Tibial artery (tissue), 4 donors: ENCODE measurements around the gene GFAP.

Source experiments
- DNase-seq, 2 donors: peaks; one replicate each; pipeline ENCODE4 v3.0.0-alpha.2; 2019
- H3K27ac ChIP-seq, 2 donors: fragments of 200-600 bp; sonication (generic) in 1 of 2; 1 replicate in 1 of 2; 2 replicates in 1 of 2; pipeline ENCODE4 v1.5.1; 2018 to 2019; ENCODE audit warnings: mild to moderate bottlenecking in 1 of 2
- H3K27me3 ChIP-seq, 2 donors: fragments of 200-600 bp; sonication (generic) in 1 of 2; one replicate each; pipeline versions ENCODE4 v1.5.1 to v1.6.0; 2016 to 2019
- H3K36me3 ChIP-seq, 3 donors: fragments of 200-600 bp; sonication (generic) in 2 of 3; one replicate each; pipeline ENCODE4 v1.5.1; 2016 to 2019; ENCODE audit warnings: mild to moderate bottlenecking in 2 of 3
- H3K4me1 ChIP-seq, 4 donors: fragments of 200-600 bp; sonication (generic) in 2 of 4; 1 replicate in 3 of 4; 2 replicates in 1 of 4; pipeline ENCODE4 v1.5.1; 2016 to 2019
- H3K4me3 ChIP-seq, 2 donors: fragments of 200-600 bp; sonication (generic) in 1 of 2; 1 replicate in 1 of 2; 2 replicates in 1 of 2; pipeline ENCODE4 v1.5.1; 2018 to 2019; ENCODE audit warnings: mild to moderate bottlenecking in 2 of 2
- H3K9me3 ChIP-seq, 3 donors: fragments of 200-600 bp; sonication (generic) in 1 of 3; one replicate each; pipeline ENCODE4 v1.5.1; 2016 to 2019
- intact Hi-C: fragments of 100-400 bp; cut with DNase I; formaldehyde crosslinking; loops from one replicate; pipeline ENCODE4 v1.15.0; 2023; ENCODE audit warnings: low total_unique reads
- TF ChIP-seq, protein P1 (sequence below), 2 experiments: fragments of 200-600 bp in 1 of 2; fragments of 450-650 bp in 1 of 2; IDR thresholded peaks; one replicate each; pipeline ENCODE4 v1.5.1; 2017 to 2019; ENCODE audit warnings: antibody characterized with exemption in 2 of 2, mild to moderate bottlenecking in 1 of 2, moderate library complexity in 1 of 2

The GFAP gene

DNA sequence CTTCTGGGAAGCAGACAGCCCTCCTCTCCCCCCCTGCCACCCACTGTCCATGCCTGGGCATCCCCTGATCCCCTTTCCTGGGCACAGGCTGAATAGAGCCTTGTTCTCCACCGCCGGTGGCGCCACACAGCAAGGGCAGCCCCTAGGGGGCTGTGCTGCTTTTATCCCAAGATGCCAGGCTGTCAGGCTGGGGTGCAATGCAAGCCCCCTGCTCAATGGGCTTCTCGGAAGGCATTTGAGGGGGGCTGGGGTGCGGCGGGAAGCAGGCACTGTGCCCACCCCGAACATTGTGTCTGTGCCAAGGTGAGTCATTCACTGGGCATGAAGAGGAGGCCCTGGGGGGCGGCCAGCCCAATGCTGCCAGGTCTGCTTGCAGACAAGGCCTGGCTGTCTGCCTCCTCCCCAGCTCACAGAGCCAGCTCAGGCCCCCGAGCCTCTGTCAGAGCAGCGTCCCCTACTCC lies 1.5 kb upstream of the GFAP start:
- TF ChIP-seq, protein P1, sequence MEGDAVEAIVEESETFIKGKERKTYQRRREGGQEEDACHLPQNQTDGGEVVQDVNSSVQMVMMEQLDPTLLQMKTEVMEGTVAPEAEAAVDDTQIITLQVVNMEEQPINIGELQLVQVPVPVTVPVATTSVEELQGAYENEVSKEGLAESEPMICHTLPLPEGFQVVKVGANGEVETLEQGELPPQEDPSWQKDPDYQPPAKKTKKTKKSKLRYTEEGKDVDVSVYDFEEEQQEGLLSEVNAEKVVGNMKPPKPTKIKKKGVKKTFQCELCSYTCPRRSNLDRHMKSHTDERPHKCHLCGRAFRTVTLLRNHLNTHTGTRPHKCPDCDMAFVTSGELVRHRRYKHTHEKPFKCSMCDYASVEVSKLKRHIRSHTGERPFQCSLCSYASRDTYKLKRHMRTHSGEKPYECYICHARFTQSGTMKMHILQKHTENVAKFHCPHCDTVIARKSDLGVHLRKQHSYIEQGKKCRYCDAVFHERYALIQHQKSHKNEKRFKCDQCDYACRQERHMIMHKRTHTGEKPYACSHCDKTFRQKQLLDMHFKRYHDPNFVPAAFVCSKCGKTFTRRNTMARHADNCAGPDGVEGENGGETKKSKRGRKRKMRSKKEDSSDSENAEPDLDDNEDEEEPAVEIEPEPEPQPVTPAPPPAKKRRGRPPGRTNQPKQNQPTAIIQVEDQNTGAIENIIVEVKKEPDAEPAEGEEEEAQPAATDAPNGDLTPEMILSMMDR (IDR thresholded peaks at IDR 0.05), result no peak
- H3K27ac ChIP-seq, result peak overlapping the region; percentile 18 to 25
- intact Hi-C loops, result loop anchor here (5.0 kb wide), 1 partner anchor 215 kb away; the partner anchor contains the start of gene PLCD3
- H3K4me3 ChIP-seq, result no peak overlapping the region
- H3K9me3 ChIP-seq, result no peaks in the 10 kb centered on the region
- peaks cover 0 to 12% of the 10 kb centered on the region in 2 donors for H3K27me3 ChIP-seq
- peak in 1 of 2 donors; percentile 78 for DNase-seq
- H3K36me3 ChIP-seq, result no peaks in the 10 kb centered on the region
- peaks cover 0 to 20% (median 12%) of the 10 kb centered on the region in 4 donors for H3K4me1 ChIP-seq

- peak overlapping the region; percentile 18 to 25 for H3K27ac ChIP-seq
These were observed 821 bp upstream of the GFAP start for GRCh38 chr17:44915862-44916780.

GRCh38 chr17:44914698-44915271 lies 515 bp downstream of the GFAP start:
- Histone ChIP-seq H3K9me3 (no peaks in the 10 kb centered on the region), H3K36me3 (no peaks in the 10 kb centered on the region), H3K4me1 (peaks cover 0 to 27% (median 19%) of the 10 kb centered on the region in 4 donors), H3K27ac (no peak overlapping the region), H3K4me3 (no peak overlapping the region), H3K27me3 (peaks cover 0 to 19% of the 10 kb centered on the region in 2 donors)
- TF ChIP-seq, protein P1 (IDR thresholded peaks at IDR 0.05), result no peak
- DNase-seq, result peak in 1 of 2 donors; percentile 10
- intact Hi-C loops, result loop anchor here (5.0 kb wide), 2 partner anchors 193 to 218 kb away; partner anchors contain the start of gene PLCD3

More at GRCh38 chr17:44915862-44916780, 821 bp upstream of the GFAP start:
- Histone ChIP-seq H3K36me3 (no peaks in the 10 kb centered on the region), H3K4me1 (peaks cover 0 to 27% (median 18%) of the 10 kb centered on the region in 4 donors), H3K27me3 (peaks cover 0 to 18% of the 10 kb centered on the region in 2 donors), H3K4me3 (no peak overlapping the region), H3K9me3 (no peaks in the 10 kb centered on the region)
- TF ChIP-seq, protein P1 (IDR thresholded peaks at IDR 0.05), result no peak
- intact Hi-C loops, result loop anchor here (5.0 kb wide), 1 partner anchor 216 kb away; the partner anchor contains the start of gene PLCD3
- DNase-seq, result peak in 1 of 2 donors; percentile 62

GRCh38 chr17:44914148-44914547 lies 1.2 kb downstream of the GFAP start:
- Histone ChIP-seq H3K36me3 (no peaks in the 10 kb centered on the region), H3K4me3 (no peak overlapping the region), H3K4me1 (peaks cover 0 to 27% (median 19%) of the 10 kb centered on the region in 4 donors), H3K9me3 (no peaks in the 10 kb centered on the region), H3K27ac (no peak overlapping the region), H3K27me3 (peaks cover 0 to 21% of the 10 kb centered on the region in 2 donors)
- intact Hi-C loops, result loop anchor here (5.0 kb wide), 1 partner anchor 193 kb away; no protein-coding TSS in a partner anchor
- DNase-seq, result no peak
- TF ChIP-seq, protein P1 (IDR thresholded peaks at IDR 0.05), result no peak

- no peaks in the 10 kb centered on the region for H3K9me3 ChIP-seq
- intact Hi-C loops, result loop anchor here (5.0 kb wide), 1 partner anchor 194 kb away; no protein-coding TSS in a partner anchor
- no peak overlapping the region for H3K27ac ChIP-seq
- no peak for DNase-seq
- peaks cover 0 to 27% (median 19%) of the 10 kb centered on the region in 4 donors for H3K4me1 ChIP-seq
- H3K27me3 ChIP-seq, result peaks cover 0 to 21% of the 10 kb centered on the region in 2 donors
- TF ChIP-seq, protein P1 (IDR thresholded peaks at IDR 0.05), result no peak
- no peaks in the 10 kb centered on the region for H3K36me3 ChIP-seq
- no peak overlapping the region for H3K4me3 ChIP-seq
These were observed 1.6 kb downstream of the GFAP start for GRCh38 chr17:44913676-44914075.
